Stimulated activated naive CD8-positive, alpha-beta T cell treated with anti-CD3 and anti-CD28 coated beads, Interleukin-15, Interleukin-2, amounts not matched to agents 100 ng/mL and 50 ng/mL, for 24 hours (primary cell): Measurements from ENCODE around the gene LPCAT1.
"Not testable (repeated sequence)": the region's sequence is repeated elsewhere in the genome, so short reads cannot be mapped to it uniquely, and the experiment has no call there.

Source experiments
- H3K27ac Mint-ChIP-seq: one replicate; pipeline ENCODE4 v1.8.0; 2021; ENCODE audit warnings: mild to moderate bottlenecking, mixed read lengths
- H3K27me3 Mint-ChIP-seq: one replicate; pipeline ENCODE4 v1.8.0; 2021; ENCODE audit warnings: mixed read lengths
- H3K36me3 Mint-ChIP-seq: one replicate; pipeline ENCODE4 v1.8.0; 2021; ENCODE audit warnings: low read depth, mixed read lengths
- H3K4me1 Mint-ChIP-seq: one replicate; pipeline ENCODE4 v1.8.0; 2021; ENCODE audit warnings: low read depth, mixed read lengths
- H3K4me3 Mint-ChIP-seq: one replicate; pipeline ENCODE4 v1.8.0; 2021; ENCODE audit warnings: mild to moderate bottlenecking, mixed read lengths
- H3K9me3 Mint-ChIP-seq: one replicate; pipeline ENCODE4 v1.8.0; 2021; ENCODE audit warnings: mixed read lengths

LPCAT1 gene

DNA sequence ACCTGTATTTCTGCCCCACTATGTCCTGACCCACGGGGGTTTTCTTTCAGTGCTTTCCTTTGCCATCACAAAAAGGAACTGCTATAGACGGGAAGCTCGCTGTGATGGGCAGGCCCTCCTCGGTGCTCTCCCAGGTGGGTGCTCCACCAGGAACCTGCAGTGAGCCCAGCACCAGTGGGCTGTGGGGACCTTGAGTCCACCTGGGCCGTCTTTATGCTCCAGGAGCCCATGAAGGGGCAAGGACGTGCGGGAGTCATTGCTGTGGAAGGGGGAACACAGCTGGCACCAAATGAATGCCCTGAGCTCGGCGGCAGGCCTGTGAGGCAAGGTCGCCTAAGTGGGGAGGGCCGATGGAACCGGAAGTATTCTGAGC, 41.8 kb downstream of the LPCAT1 start:
- H3K36me3 Mint-ChIP-seq, result peaks cover 25% of the 10 kb centered on the region

DNA sequence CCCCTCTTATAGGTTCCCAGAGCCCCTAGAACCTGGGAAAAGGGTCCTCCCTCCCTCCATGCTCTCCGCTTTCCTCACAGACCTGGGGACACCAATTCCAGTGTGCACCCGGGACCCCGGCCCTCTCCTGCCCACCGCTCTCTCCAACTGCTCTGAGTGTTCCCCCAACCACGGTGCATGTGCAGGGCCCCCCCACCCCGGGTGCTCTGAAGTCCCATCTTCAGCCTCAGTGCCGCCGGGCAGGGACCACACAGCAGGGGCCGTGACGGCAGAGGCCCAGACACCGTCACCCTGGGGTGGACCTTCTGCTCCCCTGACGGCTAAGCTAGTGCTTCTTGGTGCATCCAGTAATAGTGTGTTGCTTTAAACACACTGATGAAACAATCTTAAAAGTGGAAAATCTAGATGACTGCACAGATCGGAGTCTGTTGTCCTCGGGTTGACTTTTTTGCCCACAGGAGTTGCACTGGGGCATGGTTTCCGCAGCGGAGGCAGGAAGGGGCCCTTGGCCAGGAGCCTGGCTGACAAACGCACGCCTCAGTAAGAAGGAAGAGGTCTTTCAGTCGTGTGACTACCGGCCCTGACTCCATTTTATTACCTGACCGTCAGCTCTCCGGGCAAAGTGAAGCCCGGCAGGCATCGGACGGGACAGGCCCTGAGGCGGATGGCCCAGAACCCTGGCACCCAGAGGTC, 42.3 kb downstream of the LPCAT1 start:
- H3K36me3 Mint-ChIP-seq, result peaks cover 27% of the 10 kb centered on the region
- peak overlapping the region; percentile 45 for H3K27ac Mint-ChIP-seq
- no peaks in the 10 kb centered on the region for H3K27me3 Mint-ChIP-seq
- H3K4me3 Mint-ChIP-seq, result no peak overlapping the region
- H3K4me1 Mint-ChIP-seq, result peaks cover 39% of the 10 kb centered on the region
- no peaks in the 10 kb centered on the region for H3K9me3 Mint-ChIP-seq

More for the DNA sequence above, 41.8 kb downstream of the LPCAT1 start:
- H3K9me3 Mint-ChIP-seq, result no peaks in the 10 kb centered on the region
- no peaks in the 10 kb centered on the region for H3K27me3 Mint-ChIP-seq
- peaks cover 44% of the 10 kb centered on the region for H3K4me1 Mint-ChIP-seq
- H3K27ac Mint-ChIP-seq, result peak overlapping the region; percentile 45
- no peak overlapping the region for H3K4me3 Mint-ChIP-seq

DNA sequence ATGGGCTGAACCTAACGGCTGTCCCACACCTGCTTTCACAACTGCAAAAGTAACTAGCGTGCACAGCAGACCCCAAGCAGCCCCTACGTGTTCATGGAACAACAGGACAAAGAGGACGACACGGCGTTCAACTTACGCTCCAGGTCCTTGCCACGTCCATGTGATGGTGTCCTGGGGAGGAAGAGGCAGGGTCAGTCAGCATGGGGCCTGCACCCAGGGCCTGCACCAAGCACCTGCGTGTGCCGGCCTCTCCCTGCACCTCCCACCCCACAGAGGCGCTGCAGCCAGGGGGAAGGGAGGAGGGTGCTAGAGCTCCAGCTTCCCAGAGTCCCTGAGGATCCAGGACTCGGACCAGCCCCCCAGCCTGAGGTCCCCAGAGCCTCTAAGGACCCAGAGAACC, 43.0 kb downstream of the LPCAT1 start:
- Mint-ChIP-seq H3K27ac (no peak overlapping the region), H3K4me1 (peaks cover 34% of the 10 kb centered on the region), H3K27me3 (no peaks in the 10 kb centered on the region), H3K4me3 (no peak overlapping the region), H3K36me3 (peaks cover 25% of the 10 kb centered on the region), H3K9me3 (no peaks in the 10 kb centered on the region)

DNA sequence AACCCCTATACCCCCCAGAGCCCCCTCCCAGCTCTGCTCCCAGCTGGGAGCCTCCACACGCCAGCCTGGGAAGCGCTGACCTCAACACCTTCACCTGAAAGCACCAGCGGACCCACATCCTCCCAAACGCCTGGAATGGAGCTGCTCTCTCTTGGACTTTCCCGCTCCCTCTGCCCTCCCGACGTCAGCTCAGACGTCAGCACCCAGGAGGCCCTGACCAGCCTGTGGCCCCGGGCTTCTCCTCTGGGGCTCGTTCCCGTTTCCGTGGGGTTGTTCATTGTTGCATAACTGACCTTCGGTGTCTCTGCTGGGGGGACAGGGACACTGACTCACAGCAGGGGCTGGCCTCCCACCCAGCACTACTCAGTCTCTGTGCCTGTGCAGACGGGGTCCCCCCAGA, 43.5 kb downstream of the LPCAT1 start:
- H3K4me3 Mint-ChIP-seq, result peak overlapping the region; percentile 13
- peaks cover 30% of the 10 kb centered on the region for H3K4me1 Mint-ChIP-seq
- peaks cover 26% of the 10 kb centered on the region for H3K36me3 Mint-ChIP-seq
- no peaks in the 10 kb centered on the region for H3K9me3 Mint-ChIP-seq
- H3K27ac Mint-ChIP-seq, result peak overlapping the region; percentile 66
- H3K27me3 Mint-ChIP-seq, result no peaks in the 10 kb centered on the region

DNA sequence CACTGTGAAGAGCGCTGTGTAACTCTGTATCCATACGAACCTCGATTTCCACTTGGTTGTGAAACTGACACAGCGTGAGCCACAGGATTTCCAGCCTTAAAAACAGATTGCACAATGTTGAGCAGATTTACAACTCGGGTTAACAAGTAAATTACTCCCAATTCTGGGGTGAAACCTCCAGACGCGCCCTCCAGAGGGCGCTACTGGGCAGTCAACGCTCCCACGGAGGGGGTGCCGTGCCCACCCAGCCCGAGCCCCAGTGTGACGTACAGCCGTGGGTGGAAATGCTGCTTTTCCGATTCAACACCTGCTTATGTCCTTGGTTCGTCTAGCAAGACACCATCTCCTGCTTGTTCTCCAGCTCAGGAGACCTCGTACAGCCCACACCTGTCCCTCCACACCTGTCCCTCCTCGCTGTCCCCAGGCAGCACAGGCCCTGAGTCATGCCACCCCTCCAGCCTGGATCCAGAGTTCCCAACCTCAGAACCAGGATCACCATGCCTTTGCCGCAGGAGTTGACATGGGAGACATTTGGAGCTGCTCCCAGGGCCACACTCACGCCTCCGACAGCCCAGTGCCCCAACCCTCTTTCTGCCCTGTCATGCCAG, 44.1 kb downstream of the LPCAT1 start:
- no peaks in the 10 kb centered on the region for H3K27me3 Mint-ChIP-seq
- H3K4me3 Mint-ChIP-seq, result no peak overlapping the region
- H3K36me3 Mint-ChIP-seq, result peaks cover 31% of the 10 kb centered on the region
- peaks cover 25% of the 10 kb centered on the region for H3K4me1 Mint-ChIP-seq
- no peaks in the 10 kb centered on the region for H3K9me3 Mint-ChIP-seq
- H3K27ac Mint-ChIP-seq, result peak overlapping the region; percentile 65

DNA sequence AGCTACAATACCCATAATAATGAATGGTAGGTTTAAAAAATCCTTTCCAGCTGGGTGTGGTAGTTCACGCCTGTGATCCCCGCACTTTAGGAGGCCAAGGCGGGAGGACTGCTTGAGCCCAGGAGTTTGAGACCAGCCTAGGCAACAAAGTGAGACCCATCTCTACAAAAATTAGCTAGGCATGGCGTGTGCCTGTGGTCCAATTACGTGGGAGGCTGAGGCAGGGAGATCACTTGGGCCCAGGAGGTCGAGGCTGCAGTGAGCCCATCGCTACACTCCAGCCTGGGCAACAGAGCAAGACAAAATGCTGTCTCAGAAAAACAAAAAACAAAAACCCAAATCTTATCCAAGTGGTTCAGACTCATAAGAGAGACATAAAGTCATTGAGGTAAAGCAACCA, 44.7 kb downstream of the LPCAT1 start:
- H3K4me1 Mint-ChIP-seq, result peaks cover 23% of the 10 kb centered on the region
- no peaks in the 10 kb centered on the region for H3K27me3 Mint-ChIP-seq
- no peaks in the 10 kb centered on the region for H3K9me3 Mint-ChIP-seq
- H3K4me3 Mint-ChIP-seq, result no peak overlapping the region
- peaks cover 34% of the 10 kb centered on the region for H3K36me3 Mint-ChIP-seq
- no peak overlapping the region for H3K27ac Mint-ChIP-seq

DNA sequence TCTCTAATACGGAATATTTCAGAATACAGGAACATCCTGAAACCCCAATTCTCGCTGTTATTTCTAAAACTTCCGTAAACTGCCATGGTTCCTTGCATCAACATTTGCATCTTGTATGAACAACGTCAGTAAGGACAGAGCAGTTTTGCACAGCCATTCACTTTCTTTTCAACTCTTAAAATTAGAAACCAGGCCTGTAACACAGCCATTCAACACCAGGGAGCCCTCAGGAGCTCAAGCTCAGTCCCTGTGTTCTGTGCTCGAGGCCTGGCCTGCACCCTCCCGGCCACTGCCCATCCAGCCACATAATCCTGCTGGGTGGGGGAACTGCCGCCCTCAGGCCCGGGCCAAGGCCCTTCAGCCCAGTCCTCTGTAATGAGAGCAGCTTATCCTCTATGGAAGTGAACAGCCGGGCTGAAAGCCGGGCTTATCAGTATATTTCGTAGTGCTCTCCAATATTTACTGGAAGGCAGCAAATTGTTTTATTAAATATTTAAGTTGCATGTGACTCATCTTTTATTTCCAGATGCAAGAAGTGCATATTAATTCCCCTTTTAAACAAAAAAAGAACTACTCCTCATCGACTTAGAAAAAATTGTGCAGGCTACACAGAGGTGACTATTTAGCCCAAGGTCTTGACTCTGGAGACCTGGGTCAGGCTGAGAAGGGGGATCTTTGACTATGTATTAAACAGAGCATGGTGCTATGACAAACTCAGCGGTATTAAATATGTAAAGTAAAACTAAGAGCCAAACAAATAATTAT, 45.3 kb downstream of the LPCAT1 start:
- no peaks in the 10 kb centered on the region for H3K27me3 Mint-ChIP-seq
- H3K9me3 Mint-ChIP-seq, result no peaks in the 10 kb centered on the region
- no peak overlapping the region for H3K4me3 Mint-ChIP-seq
- H3K4me1 Mint-ChIP-seq, result peaks cover 23% of the 10 kb centered on the region
- no peak overlapping the region for H3K27ac Mint-ChIP-seq
- peaks cover 40% of the 10 kb centered on the region for H3K36me3 Mint-ChIP-seq

DNA sequence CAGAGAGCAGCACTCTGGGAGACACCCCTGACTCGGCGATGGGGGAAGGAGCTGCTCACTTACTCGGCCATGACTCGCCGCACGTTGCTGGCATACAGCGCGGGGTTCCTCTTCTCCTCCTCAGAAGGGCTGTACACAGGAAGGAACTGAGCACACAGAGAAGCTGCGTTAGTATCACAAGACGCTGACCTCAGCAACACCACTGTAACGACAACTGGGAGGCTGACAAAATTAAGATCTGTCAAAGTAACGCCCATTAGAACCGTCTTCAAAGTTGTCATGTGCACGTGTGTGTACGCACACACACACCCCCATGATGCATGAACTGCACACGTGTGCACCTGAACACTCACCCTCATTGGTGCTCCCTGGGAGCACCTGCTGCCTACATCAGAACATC, 46.4 kb downstream of the LPCAT1 start:
- Mint-ChIP-seq H3K4me1 (peaks cover 19% of the 10 kb centered on the region), H3K4me3 (no peak overlapping the region), H3K27me3 (no peaks in the 10 kb centered on the region), H3K9me3 (no peaks in the 10 kb centered on the region), H3K36me3 (peaks cover 42% of the 10 kb centered on the region), H3K27ac (no peak overlapping the region)

DNA sequence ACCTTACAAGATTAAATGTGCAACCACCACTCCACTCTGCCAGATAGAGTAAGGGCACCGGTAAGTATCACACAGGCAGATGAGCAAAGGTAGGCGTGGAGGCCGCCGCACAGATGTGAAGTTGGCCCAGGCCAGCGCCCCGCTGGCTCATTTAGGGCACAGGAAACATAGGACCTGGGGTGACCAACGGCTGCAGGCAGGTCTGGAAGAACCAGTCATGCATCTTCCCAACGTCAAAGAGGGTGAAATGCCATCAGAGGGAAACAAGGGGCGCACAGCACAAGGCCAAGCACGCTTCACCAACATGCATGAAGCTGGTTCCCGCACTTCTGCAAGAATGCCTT, 46.8 kb downstream of the LPCAT1 start:
- H3K9me3 Mint-ChIP-seq, result no peaks in the 10 kb centered on the region
- no peak overlapping the region for H3K27ac Mint-ChIP-seq
- H3K4me1 Mint-ChIP-seq, result peaks cover 19% of the 10 kb centered on the region
- peaks cover 44% of the 10 kb centered on the region for H3K36me3 Mint-ChIP-seq
- no peak overlapping the region for H3K4me3 Mint-ChIP-seq
- no peaks in the 10 kb centered on the region for H3K27me3 Mint-ChIP-seq

DNA sequence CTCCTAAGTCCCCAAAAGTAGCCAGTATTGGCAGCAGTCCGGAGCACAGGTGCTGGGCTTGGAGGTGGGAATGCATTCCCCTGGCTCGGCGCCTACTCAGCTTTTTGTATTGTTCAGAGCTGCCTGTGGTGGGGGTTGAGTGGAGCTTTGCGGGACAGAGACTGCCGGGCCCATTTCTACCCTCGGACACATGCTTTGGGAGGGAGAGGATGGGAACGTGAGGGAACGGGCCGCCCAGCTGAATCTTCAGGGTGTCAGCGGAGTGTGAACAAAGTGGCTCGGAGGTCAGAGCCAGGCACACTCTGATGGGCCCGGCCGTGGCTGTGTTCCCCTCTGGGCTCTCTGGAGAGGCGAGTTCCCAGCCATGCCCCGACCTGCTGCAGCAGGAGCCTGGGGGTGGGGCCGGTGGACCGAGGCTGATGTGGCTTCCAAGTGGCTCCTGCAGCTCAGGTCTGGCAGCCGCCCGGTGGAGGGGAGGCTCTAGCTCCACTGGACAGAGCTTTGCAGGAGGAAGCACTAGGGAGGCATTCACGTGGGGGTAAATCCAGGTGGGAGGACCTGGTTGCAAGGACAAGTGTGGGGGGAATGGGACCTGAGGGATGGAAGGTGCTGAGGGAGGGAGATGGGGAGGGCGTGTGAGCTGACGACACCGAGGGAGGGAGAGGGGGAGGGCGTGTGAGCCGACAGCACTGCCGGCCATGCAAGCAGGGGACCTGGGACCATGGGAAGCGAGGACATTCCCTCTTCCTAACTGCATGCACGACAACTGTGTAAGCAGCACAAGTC, 47.4 kb downstream of the LPCAT1 start:
- Mint-ChIP-seq H3K4me1 (peaks cover 15% of the 10 kb centered on the region), H3K27ac (no peak overlapping the region), H3K9me3 (no peaks in the 10 kb centered on the region), H3K4me3 (no peak overlapping the region), H3K27me3 (no peaks in the 10 kb centered on the region), H3K36me3 (peaks cover 46% of the 10 kb centered on the region)

DNA sequence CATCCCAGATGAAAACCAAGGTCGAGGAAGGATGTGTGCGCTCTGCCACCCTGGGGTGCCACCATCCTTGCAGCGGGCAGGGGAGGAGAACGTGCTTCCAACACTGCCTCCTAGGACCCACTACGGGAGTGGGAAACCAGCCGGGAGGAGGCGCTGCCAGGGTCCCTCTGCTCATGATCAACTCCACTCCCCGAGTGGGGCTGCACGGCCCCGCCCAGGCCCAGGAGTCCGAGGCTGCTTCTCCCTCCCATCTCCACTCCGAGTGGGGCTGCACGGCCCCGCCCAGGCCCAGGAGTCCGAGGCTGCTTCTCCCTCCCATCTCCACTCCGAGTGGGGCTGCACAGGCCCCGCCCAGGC, 48.2 kb downstream of the LPCAT1 start:
- peaks cover 45% of the 10 kb centered on the region for H3K36me3 Mint-ChIP-seq
- not testable (repeated sequence) for H3K9me3 Mint-ChIP-seq, H3K27me3 Mint-ChIP-seq, H3K4me3 Mint-ChIP-seq, H3K27ac Mint-ChIP-seq
- peaks cover 16% of the 10 kb centered on the region for H3K4me1 Mint-ChIP-seq

DNA sequence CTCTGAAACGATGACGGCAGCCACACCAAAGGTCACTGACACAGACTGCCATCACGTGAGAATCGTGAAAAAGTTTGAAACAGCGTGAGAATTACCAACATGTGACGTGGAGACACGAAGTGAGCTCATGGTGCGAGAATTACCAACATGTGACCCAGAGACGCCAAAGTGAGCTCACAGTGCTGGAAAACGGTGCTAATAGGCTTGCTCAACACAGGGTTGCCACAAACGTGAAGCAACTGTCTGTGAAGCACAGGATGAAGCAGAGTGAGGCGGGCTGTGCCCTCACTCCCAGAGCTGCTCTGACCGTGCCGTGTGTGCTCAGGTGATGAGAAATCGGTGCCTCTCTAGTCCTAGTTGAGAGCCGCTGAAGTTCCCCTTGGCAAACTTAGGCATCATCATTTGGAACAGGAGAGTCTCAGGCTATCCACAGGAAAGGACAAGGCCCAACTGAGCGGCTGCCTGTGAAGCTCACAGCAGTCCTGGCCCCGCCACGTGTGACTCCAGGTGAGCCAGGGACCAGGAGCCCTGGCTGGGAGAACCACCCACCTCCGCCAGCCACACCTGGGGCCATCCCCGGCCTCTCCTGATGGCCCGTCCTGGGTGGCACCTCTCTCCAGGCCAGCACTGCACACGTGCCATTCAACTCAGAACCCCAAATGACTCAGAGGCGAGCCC, 48.8 kb downstream of the LPCAT1 start:
- Mint-ChIP-seq H3K4me3 (no peak overlapping the region), H3K27me3 (no peaks in the 10 kb centered on the region), H3K27ac (no peak overlapping the region), H3K9me3 (no peaks in the 10 kb centered on the region), H3K4me1 (peaks cover 16% of the 10 kb centered on the region), H3K36me3 (peaks cover 41% of the 10 kb centered on the region)

DNA sequence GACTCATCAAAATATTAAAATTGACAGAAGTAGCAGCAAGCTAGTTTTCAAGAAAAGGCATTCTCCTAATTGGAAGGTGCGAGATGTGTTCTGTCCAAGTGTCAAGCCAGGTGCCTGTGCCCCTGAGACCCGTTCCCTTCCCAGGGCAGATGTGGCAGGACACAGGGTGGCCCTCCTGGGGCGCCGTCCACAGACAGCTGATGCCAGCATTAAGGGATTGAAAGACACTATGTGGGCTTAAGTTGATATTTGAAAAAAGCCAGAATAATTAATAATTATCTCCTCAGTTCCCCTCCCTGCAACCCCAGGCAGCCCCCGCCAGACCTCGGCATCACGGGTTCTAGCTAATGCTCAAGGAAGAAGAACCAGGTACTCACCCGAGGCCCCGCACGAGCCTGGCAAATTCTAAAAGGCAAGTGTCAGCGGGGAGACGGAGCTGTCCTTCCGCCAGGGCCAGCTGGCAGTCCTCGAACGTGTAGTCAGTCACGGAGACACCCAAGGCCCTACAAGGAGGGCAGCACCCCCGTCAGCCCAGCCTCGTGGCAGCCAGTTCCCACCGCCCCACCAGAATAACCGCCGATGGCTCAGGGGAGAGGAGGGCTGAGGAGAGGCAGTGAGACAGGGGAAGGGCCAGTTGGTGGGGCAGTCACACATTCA, 49.4 kb downstream of the LPCAT1 start:
- H3K36me3 Mint-ChIP-seq, result peaks cover 41% of the 10 kb centered on the region
- H3K9me3 Mint-ChIP-seq, result no peaks in the 10 kb centered on the region
- H3K27me3 Mint-ChIP-seq, result no peaks in the 10 kb centered on the region
- peaks cover 15% of the 10 kb centered on the region for H3K4me1 Mint-ChIP-seq
- no peak overlapping the region for H3K27ac Mint-ChIP-seq
- H3K4me3 Mint-ChIP-seq, result no peak overlapping the region

DNA sequence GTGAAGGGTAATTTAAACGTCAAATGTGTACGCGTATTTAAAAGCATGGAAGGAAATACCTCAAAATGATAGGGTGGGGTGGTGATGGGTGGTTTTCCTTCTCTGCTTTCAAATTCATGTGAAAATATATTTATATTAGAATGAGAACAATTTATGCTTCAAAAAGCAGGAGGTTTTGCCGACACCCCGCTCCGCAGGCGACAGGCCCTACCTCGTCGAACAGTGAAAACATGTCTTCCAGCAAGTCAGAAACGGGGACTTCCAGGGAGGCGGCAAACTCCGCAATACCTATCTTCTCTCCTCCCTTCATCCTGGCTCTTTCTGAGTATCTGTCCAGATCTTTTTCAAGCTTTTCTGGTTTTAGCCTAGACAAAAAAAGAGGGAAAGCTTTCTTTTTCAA, 50.0 kb downstream of the LPCAT1 start:
- H3K27ac Mint-ChIP-seq, result no peak overlapping the region
- H3K4me3 Mint-ChIP-seq, result no peak overlapping the region
- peaks cover 41% of the 10 kb centered on the region for H3K36me3 Mint-ChIP-seq
- no peaks in the 10 kb centered on the region for H3K9me3 Mint-ChIP-seq
- H3K27me3 Mint-ChIP-seq, result no peaks in the 10 kb centered on the region
- H3K4me1 Mint-ChIP-seq, result peaks cover 15% of the 10 kb centered on the region
